SHP77 (cell line): Measurements from ENCODE around the gene VAPA.
"Not testable (repeated sequence)": the region's sequence is repeated elsewhere in the genome, so short reads cannot be mapped to it uniquely, and the experiment has no call there.

ENCODE experiments used
- DNase-seq, 2 experiments: peaks; one replicate each; lab custom pipeline; 2025; lab: John Stamatoyannopoulos, UW

VAPA gene

GRCh38 chr18:9886005-9886348, 27.8 kb upstream of the VAPA start:
- no peak for DNase-seq

GRCh38 chr18:9887992-9888391, 25.8 kb upstream of the VAPA start:
- DNase-seq, result no peak

- DNase-seq, result no peak
Measured at GRCh38 chr18:9890196-9890595, 23.6 kb upstream of the VAPA start.

- DNase-seq, result no peak
Measured at GRCh38 chr18:9890957-9891356, 22.9 kb upstream of the VAPA start.

GRCh38 chr18:9891515-9891914, 22.3 kb upstream of the VAPA start:
- not testable (repeated sequence) for DNase-seq

- no peak for DNase-seq
Measured at GRCh38 chr18:9894454-9895068, 19.3 kb upstream of the VAPA start.

GRCh38 chr18:9897129-9897528, 16.7 kb upstream of the VAPA start:
- no peak for DNase-seq

GRCh38 chr18:9897787-9898291, 16.0 kb upstream of the VAPA start:
- not testable (repeated sequence) for DNase-seq

GRCh38 chr18:9898792-9899549, 14.8 kb upstream of the VAPA start:
- DNase-seq, result no peak

- DNase-seq, result not testable (repeated sequence)
Measured at GRCh38 chr18:9899550-9899930, 14.3 kb upstream of the VAPA start.

GRCh38 chr18:9900699-9901098, 13.1 kb upstream of the VAPA start:
- DNase-seq, result no peak

GRCh38 chr18:9901377-9901776, 12.4 kb upstream of the VAPA start:
- no peak for DNase-seq

- not testable (repeated sequence) for DNase-seq
Measured at GRCh38 chr18:9902264-9902663, 11.6 kb upstream of the VAPA start.

- DNase-seq, result no peak
Measured at GRCh38 chr18:9902832-9903231, 11.0 kb upstream of the VAPA start.

GRCh38 chr18:9905401-9905922, 8.4 kb upstream of the VAPA start:
- DNase-seq, result no peak

GRCh38 chr18:9906481-9906880, 7.3 kb upstream of the VAPA start:
- DNase-seq, result no peak

- DNase-seq, result no peak
Measured at GRCh38 chr18:9907867-9908266, 5.9 kb upstream of the VAPA start.

GRCh38 chr18:9910071-9910470, 3.7 kb upstream of the VAPA start:
- no peak for DNase-seq

- DNase-seq, result no peak
Measured at GRCh38 chr18:9910661-9911060, 3.2 kb upstream of the VAPA start.

GRCh38 chr18:9911226-9911625, 2.6 kb upstream of the VAPA start:
- no peak for DNase-seq

GRCh38 chr18:9912285-9912684, 1.5 kb upstream of the VAPA start:
- DNase-seq, result not testable (repeated sequence)

GRCh38 chr18:9913151-9913525, 678 bp upstream of the VAPA start:
- DNase-seq, result peak in 1 of 2 experiments; percentile 46

- no peak for DNase-seq
Measured at GRCh38 chr18:9914334-9914583, 443 bp downstream of the VAPA start.
